GM23338 (cell line): ENCODE results near the gene GRID1.

Experiments used
- CREB1 ChIP-seq: fragments of 250-450 bp; sonication (Bioruptor Pico); IDR thresholded peaks from 2 replicates; pipeline ENCODE4 v1.5.0; 2020; ENCODE audit warnings: low read depth, mild to moderate bottlenecking, moderate library complexity
- EZH2 ChIP-seq: fragments of 200-600 bp; sonication (generic); IDR thresholded peaks from one replicate; pipeline ENCODE4 v1.8.0; 2017; ENCODE audit warnings: antibody characterized with exemption, mild to moderate bottlenecking, low read depth; ENCODE audit not compliant: unreplicated experiment
- EZH2phosphoT487 ChIP-seq: fragments of 200-600 bp; sonication (generic); IDR thresholded peaks from one replicate; pipeline ENCODE4 v1.8.1; 2018; ENCODE audit warnings: antibody characterized with exemption; ENCODE audit not compliant: unreplicated experiment
- JUNB ChIP-seq: IDR thresholded peaks from one replicate; pipeline ENCODE4 v1.6.1; 2016; ENCODE audit warnings: antibody characterized with exemption; ENCODE audit not compliant: unreplicated experiment
- POLR2AphosphoS5 ChIP-seq: IDR thresholded peaks from 2 replicates; pipeline ENCODE4 v1.6.1; 2016; ENCODE audit warnings: antibody characterized with exemption, low read depth
- ZNF114 ChIP-seq: fragments of 250-450 bp; sonication (Bioruptor Pico); IDR thresholded peaks from 2 replicates; pipeline ENCODE4 v1.5.0; 2020; ENCODE audit warnings: mild to moderate bottlenecking, moderate library complexity
- ZNF331 ChIP-seq: fragments of 250-450 bp; sonication (Bioruptor Pico); IDR thresholded peaks from 2 replicates; pipeline ENCODE4 v1.5.0; 2020; ENCODE audit warnings: low read depth, mild to moderate bottlenecking, moderate library complexity
- TF ChIP-seq, protein P1 (sequence below), 2 experiments: fragments of 200-600 bp in 1 of 2; sonication (generic) in 1 of 2; conservative IDR thresholded peaks; 2 replicates each; pipeline versions ENCODE4 v1.5.1 to v1.6.1; 2016 to 2017; ENCODE audit warnings: antibody characterized with exemption in 2 of 2, low read depth in 2 of 2, mild to moderate bottlenecking in 2 of 2, moderate library complexity in 1 of 2
- TF ChIP-seq, protein P2 (sequence below): IDR thresholded peaks from one replicate; pipeline ENCODE4 v1.6.1; 2018; ENCODE audit warnings: antibody characterized with exemption; ENCODE audit not compliant: unreplicated experiment

DNA sequence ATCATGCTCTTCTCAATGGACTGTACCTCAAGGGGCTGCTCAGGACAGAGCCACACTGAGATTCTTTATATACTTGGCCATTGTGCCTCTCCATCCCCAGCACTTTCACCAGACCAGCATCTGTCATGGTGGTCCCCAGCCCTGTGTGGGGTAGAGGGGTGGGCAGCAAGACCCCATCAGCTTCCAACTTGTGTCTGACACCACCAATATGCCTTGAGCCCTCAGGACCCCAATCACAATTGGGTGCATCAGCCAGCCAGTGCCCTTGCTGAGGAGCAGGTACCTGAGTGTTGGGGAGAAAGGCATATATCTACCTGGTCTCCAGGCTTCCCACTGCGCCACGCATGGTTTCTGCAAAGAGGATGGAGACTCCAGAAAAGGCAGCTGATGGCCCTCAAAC is 56.3 kb downstream of the GRID1 start:
- TF ChIP-seq, protein P1, sequence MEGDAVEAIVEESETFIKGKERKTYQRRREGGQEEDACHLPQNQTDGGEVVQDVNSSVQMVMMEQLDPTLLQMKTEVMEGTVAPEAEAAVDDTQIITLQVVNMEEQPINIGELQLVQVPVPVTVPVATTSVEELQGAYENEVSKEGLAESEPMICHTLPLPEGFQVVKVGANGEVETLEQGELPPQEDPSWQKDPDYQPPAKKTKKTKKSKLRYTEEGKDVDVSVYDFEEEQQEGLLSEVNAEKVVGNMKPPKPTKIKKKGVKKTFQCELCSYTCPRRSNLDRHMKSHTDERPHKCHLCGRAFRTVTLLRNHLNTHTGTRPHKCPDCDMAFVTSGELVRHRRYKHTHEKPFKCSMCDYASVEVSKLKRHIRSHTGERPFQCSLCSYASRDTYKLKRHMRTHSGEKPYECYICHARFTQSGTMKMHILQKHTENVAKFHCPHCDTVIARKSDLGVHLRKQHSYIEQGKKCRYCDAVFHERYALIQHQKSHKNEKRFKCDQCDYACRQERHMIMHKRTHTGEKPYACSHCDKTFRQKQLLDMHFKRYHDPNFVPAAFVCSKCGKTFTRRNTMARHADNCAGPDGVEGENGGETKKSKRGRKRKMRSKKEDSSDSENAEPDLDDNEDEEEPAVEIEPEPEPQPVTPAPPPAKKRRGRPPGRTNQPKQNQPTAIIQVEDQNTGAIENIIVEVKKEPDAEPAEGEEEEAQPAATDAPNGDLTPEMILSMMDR (conservative IDR thresholded peaks at IDR 0.05; ENCODE audit: low read depth in 2 of 2) = no peak
- TF ChIP-seq POLR2AphosphoS5 = no peak
- TF ChIP-seq CREB1 (CRISPR knock-in tag) = no peak
- TF ChIP-seq EZH2 = no peak
- TF ChIP-seq EZH2phosphoT487 = no peak
- no peak for TF ChIP-seq JUNB
- TF ChIP-seq, protein P2, sequence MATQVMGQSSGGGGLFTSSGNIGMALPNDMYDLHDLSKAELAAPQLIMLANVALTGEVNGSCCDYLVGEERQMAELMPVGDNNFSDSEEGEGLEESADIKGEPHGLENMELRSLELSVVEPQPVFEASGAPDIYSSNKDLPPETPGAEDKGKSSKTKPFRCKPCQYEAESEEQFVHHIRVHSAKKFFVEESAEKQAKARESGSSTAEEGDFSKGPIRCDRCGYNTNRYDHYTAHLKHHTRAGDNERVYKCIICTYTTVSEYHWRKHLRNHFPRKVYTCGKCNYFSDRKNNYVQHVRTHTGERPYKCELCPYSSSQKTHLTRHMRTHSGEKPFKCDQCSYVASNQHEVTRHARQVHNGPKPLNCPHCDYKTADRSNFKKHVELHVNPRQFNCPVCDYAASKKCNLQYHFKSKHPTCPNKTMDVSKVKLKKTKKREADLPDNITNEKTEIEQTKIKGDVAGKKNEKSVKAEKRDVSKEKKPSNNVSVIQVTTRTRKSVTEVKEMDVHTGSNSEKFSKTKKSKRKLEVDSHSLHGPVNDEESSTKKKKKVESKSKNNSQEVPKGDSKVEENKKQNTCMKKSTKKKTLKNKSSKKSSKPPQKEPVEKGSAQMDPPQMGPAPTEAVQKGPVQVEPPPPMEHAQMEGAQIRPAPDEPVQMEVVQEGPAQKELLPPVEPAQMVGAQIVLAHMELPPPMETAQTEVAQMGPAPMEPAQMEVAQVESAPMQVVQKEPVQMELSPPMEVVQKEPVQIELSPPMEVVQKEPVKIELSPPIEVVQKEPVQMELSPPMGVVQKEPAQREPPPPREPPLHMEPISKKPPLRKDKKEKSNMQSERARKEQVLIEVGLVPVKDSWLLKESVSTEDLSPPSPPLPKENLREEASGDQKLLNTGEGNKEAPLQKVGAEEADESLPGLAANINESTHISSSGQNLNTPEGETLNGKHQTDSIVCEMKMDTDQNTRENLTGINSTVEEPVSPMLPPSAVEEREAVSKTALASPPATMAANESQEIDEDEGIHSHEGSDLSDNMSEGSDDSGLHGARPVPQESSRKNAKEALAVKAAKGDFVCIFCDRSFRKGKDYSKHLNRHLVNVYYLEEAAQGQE = no peak
- TF ChIP-seq ZNF331 = no peak
- TF ChIP-seq ZNF114 (CRISPR knock-in tag) = no peak
